CD4-positive, alpha-beta T cell treated with Interferon gamma for 1 hour (primary cell): Measurements from ENCODE around the gene MIB2.

Experiments used
- DNase-seq: peaks from one replicate; pipeline ENCODE4 v3.0.0-alpha.2; 2020

MIB2 gene

DNA sequence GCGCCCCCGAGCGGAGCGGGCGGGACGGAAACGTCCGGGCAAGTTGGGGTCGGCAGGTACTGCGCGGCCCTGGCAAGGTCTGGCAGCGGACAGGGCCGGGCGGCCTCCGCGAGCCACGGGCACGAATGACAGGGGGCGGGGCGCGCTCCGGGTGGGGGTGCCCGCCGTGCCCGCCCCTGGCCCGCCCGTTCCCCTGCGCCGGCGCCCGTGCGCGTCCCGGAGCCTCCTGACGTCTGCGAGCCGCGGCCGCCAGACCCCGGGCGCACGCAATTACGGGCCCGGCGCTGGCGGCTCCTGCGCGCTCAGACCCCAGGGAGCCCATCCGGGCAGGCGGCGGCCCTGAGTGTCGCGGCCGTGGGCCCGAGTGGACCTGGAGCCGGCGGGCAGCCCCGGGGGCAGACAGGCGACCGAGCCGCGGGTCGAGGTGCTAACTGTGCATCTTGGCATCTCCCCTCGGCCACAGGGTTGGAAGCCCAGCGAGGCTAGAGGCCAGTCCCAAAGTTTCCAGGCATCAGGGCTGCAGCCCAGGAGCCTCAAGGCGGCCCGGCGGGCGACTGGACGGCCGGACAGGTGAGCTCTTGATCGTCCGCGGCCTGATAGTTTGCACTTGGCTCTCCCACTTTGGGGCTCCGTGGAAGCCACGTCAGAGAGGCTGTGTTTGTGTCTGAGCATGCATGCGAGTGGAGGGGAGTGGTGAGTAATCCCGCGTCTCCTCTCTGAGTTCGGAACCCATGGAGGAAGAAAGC lies 918 bp downstream of the MIB2 start:
- DNase-seq: peak; percentile 57

DNA sequence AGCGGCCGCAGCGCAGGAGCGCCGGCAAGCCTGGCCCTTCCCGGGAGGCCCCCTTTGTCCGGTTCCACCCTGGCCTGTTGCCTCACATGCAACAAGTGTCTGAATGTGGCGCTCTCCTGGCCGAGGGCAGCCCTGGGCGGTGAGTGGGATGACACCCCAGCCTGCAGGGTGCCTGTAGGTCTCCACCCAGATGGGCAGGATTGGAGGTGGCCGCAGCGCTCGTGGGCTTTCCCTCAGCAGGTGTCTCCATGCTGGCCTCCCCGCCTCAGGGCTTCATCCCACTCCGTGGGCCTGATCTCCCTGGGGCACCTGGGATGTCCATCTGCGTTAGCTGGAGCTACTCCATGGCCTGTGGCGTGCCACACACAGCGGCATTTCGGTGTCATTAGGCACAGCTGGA lies 1.5 kb downstream of the MIB2 start:
- no peak for DNase-seq

DNA sequence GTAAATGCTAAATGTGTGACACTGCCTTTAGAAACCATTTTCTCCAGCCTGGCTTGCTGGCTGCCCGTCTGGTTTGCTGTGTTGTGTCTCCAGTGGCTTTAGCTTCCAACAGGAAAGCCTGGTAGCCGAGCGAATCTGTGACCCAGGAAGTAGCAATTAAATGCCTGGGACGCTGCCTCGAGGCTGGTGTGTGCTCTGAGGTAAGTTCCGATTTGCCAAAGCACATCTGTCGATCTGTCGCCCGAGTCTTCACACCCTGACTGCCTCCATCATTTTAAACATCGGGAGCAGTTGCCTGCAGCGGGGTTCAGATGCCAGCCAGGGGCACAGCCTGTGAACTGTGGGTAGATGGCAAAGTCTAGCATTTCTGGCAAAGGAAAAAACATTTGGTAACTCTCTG lies 2.2 kb downstream of the MIB2 start:
- DNase-seq: no peak

DNA sequence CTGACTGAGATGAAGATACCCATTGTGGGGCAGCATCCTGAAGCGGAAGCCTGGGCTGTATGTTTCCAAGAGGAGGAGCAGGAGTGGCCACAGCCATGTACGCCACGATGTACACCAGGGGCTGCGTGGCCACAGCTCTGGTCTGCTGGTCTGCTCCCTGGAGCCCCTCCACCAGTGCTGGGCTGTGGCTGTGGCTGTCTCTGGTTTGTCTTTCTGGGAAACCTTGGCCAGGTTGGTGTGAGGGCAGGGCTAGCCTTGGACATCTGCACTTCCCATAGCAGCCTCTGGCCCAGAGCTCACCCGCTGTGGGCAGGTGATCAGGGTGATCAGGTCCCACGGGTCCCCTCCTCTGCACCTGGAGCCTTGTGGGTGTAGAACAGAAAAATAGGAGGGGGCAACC lies 2.6 kb downstream of the MIB2 start:
- no peak for DNase-seq

DNA sequence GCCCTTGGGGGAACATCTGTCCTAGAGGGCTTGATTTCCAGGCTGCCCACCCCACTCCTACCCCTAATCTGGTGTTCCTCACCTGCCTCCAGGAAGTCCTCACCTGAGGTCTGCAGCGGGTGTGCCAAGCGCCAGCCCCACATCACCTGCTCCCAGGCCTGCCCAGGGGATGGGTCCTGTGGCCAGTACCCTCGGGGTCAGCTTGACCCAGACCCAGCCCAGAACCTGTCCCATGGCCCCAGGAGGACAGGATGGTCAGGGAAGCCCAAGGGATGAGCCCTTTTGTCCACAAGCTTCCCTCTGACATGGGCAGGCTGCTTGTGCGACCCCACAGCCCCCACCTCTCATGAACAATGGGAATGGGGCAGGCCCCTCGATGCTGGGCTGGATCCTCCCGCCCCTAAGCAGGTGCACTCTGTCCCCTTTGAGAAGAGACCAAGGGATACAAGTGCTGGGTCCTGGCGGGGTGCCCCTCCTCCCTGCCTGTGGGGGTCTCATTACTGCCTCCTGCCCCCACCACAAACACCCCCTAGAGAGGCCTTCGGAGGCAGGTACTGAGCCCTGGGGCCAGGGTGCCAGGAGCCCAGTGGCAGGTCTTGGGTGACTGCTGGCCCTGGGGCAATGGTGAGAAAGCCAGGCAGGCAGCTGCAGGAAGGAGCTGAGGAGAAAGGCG lies 3.2 kb downstream of the MIB2 start:
- no peak for DNase-seq

DNA sequence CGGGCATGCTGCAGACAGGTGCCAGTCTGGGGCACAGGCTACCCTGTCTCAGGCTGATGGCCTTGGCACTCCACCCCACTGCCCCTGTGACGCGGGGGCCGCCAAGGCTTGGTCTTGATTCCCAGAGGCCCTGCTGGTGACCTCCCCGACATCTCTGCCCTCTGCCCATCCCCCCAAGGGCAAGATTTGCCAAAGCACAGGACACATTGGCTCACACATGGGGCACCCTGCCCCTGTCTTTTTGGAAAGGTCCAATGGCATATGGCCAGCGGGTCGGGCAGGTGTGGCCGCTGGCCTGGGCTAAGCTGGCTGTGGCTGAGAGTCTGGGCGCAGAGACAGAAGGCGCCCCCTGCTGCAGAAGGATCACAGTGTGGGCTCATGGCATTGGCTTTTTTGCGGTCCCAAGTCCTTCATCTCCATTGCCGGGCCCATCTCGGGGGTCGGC lies 4.6 kb downstream of the MIB2 start:
- no peak for DNase-seq

DNA sequence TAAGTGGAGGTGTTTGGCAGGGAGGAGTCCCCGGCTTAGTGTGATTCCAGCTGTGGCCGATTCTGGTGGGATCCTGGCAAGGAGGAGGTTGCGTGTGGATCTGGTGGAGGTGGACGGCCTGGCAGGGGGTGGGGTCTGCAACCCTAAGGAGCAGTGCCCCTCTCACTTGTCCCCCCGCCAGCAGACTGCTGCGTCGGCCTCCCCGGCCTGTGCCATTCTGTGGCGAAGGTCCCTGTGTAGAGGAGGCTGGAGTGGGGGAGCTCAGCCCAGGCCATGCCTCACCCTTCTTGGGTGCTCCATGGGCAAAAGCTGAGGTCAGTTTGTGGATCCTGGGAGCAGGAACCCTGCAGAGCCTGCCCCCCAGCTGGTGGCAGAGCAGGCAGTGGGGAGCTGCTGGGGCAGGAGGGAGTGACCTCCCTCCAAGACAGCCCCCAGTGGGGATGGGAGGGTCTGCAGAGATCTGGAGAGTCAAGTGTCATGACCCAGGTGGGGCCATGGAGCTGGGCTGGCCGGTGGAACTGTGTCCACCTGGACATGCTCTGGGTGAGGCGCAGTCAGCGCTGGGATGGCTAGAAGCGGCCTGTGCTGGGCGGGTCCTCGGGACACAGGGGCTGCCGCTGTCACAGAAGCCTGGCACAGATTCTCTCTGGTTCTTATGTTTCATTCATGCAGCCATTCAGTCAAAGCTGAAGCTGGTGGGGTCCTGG lies 5.3 kb downstream of the MIB2 start:
- DNase-seq: no peak

DNA sequence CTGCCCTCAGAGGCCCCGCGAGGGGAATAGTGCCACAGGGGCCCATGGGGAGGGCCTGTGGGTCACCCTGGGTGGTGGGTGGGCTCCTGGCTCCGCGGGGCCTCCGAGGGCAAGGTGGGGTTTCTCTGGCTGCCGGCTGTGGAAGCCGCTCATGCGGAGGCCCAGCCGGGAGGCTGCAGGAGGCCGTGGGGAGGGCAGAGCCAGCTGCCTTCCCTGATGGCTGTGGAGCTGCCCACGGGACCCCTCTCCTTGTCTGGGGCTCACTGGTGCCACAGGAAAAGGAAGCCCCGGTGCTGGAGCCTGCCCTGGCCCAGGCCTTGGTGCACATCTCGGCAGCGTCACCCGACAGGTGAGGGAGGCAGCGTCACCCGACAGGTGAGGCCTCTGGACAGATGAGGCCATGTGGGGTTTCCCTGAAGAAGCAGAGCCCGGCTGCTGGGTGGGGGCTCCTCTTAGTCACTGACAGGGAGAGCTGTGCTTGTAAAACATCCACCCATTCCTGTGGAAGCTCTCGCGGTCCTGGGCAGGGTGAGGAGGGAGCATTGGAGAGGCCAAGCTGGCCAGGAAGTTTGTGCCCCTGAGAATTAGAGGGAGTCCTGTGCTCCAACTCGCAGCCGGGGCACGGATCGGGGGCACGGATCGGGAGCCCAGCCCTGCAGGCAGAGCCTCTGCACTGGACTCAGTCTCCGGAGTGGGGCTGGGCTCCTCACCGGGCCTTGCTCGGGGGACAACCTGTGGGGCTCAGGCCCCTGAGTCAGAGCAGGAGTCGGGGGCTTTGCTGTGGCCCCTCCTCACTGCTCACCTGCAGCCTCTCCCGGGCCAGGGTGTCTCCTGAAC lies 6.1 kb downstream of the MIB2 start:
- no peak for DNase-seq

DNA sequence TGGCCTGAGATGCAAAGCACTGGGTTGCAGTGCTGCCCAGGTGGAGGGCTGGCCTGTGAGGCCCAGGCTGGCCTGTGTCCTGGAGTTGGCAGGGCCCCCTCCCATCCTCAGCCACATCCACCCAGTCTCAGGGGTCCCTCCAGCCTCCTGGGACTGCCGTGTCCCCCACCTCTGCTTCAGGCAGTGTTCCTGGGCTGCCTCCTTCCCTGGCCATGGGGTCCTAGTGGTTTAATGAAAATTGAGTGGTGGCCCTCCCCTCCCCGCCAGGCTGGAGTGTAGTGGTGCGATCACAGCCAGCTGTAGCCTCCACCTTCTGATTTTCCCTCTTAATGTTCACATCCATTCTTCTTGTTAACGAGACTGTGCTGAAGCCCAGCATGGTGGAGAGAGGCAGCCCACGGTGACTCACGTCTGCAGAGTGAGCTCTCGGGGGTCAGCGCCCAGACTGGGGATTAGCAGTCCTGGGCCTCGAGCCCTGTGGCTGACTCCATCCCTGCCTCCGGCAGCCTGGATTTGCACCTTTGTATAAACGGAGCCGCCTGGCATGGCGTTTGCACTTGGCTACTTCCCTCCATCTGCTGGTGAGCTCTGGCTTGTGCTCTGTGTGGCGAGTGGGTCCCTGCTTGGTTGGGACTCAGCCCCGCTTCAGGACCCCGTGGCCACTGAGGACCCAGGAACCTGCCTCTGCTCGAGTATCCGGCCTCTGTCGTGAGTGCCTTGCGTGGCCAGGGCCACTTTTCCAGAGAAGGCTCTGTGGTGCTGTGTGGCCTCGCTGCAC lies 6.9 kb downstream of the MIB2 start:
- no peak for DNase-seq

DNA sequence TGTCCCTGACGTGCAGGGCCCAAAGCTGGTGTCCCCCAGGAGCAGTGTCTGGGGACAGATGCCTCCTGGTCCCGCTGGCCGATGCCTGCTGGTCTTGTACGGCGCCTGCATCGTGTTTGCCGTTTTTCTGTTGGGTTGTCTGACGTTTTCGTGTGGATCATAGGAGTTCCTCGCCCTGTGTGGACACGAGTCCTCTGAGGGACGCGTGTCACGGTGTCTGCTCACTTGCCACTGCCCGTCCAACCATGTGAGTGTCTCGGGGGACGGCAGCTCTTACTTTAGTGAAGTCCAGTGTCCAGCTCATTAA lies 7.4 kb downstream of the MIB2 start:
- no peak for DNase-seq

DNA sequence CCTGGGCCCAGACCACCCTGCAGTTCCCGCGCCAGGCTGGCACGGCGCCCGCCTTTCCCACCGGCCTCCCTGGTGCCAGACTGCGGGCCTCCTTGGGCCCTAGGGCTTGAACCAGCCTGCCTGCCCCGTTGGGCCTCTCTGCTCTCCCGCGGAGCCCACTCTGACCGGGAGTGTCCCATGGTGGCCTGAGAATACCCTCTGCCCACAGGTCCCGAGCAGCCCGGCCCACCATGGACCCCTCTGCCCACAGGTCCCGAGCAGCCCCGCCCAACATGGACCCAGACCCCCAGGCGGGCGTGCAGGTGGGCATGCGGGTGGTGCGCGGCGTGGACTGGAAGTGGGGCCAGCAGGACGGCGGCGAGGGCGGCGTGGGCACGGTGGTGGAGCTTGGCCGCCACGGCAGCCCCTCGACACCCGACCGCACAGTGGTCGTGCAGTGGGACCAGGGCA lies 7.9 kb downstream of the MIB2 start:
- no peak for DNase-seq

DNA sequence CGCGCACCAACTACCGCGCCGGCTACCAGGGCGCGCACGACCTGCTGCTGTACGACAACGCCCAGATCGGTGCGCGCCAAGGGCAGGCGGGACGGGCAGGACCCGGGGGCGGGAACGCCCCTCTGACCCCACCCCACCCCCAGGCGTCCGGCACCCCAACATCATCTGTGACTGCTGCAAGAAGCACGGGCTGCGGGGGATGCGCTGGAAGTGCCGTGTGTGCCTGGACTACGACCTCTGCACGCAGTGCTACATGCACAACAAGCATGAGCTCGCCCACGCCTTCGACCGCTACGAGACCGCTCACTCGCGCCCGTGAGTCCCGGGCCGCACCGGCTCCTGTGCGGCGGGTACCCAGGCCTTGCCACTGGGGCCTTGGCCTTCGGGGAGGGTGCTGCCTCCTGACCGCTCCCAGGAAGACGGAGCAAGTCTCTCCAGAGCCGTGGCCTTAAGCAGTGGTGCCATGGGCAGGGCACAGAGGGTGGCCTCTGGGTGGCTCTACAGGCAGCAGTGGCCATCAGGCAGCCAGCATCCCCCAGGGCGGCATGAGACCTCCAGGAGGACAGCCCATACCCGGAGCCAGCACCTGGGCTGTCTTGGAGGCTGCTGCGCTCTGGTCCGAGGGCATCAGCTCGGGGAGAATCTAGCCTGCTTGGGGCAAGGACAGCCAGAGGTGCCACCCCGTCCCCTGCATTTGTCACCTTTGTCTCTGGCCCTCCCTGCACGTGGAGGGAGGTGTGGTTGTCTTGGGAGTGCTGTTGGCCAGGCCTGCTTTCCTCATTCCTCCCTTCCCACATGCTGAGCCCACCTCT lies 8.5 kb downstream of the MIB2 start:
- DNase-seq: no peak

DNA sequence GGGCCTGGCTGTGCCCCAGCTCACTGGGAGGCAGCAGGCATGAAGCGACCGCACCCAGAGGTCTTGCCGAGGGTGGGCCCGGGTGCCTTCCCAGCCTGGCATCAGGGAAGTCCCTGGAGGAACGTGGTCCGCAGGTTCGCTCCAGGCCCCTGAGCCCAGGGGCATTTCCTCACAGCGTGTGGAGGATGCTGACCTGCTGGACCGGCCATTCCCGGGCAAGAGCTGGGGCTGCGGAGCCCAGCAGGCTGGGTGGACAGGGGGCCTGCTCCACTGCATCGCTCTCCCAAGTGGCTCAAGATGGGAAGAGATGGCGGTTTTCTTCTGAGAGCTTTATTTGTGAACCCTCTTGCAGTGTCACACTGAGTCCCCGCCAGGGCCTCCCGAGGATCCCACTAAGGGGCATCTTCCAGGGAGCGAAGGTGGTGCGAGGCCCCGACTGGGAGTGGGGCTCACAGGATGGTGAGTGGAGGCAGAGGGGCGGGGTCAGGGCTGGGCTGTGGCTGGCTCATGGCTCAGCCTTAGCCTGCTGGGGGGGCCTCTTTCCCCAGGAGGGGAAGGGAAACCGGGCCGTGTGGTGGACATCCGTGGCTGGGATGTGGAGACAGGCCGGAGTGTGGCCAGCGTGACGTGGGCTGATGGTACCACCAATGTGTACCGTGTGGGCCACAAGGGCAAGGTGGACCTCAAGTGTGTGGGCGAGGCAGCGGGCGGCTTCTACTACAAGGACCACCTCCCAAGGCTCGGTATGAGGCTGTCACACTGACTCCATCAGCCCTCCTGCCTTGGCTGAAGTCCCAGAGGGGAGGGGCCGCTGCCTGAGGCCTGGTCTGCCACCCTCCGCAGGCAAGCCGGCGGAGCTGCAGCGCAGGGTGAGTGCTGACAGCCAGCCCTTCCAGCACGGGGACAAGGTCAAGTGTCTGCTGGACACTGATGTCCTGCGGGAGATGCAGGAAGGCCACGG lies 9.4 kb downstream of the MIB2 start:
- no peak for DNase-seq

DNA sequence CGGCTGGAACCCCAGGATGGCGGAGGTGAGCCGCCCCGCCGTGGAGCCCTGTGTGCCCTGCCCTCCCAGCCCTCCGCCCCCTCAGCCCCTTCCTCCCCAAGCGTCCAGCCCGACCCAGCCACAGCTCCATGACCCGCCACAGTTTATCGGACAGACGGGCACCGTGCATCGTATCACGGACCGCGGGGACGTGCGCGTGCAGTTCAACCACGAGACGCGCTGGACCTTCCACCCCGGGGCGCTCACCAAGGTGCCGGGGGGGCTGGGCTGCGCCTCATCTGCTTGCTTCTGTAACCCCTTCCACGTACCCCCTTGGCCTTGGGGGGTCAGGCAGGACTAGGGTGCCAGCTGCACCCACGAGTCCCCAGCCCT lies 10.1 kb downstream of the MIB2 start:
- no peak for DNase-seq

DNA sequence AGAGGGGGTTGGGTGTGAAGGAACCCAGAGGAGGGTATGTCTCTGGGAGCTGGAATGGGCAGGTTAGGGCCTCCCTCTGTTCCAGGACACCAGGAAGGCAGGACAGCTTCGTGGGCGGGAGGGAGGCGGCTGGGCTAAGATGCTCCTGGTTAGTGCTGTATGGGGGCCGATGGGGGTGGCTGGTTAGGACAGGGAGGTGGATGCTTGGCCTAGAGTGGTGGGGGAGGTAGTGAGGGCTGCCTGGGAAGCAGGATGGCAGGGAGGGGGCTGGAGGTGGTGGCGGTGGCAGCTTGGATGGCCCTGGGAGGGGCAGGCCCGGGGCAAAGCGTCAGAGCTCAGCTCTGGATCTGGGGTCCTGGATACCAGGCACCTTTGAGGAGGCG lies 10.5 kb downstream of the MIB2 start:
- no peak for DNase-seq

DNA sequence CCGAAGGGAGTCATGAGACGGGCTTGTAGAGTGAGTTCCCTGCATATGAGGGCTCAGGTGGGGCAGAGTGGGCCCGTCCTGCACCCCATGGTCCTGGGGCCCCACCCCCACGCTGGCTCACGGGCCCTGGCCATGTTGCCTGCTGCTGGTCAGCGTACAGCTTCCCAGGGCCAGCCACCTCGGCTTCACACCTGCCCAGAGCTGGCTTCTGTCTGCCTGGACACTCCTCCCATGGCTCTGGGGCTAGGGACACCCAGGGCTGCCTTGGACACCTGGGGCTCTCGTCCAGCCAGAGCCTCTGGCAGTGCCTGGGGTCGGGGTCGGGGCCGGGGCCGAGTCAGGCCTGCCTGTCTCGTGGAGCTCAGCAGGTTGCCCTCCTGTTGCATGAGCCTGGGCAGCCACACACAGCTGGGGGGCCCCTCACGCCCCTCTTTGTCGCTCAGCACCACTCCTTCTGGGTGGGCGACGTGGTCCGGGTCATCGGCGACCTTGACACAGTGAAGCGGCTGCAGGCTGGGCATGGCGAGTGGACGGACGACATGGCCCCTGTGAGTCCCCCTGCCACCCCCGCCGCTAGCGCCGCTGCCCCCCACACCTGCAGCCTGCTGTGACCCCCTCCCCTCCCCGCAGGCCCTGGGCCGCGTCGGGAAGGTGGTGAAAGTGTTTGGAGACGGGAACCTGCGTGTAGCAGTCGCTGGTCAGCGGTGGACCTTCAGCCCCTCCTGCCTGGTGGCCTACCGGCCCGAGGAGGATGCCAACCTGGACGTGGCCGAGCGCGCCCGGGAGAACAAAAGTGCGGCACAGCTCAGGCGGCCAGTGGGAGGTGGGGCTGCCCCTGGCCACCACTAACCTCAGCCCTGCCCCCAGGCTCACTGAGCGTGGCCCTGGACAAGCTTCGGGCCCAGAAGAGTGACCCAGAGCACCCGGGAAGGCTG lies 11.2 kb downstream of the MIB2 start:
- DNase-seq: no peak

DNA sequence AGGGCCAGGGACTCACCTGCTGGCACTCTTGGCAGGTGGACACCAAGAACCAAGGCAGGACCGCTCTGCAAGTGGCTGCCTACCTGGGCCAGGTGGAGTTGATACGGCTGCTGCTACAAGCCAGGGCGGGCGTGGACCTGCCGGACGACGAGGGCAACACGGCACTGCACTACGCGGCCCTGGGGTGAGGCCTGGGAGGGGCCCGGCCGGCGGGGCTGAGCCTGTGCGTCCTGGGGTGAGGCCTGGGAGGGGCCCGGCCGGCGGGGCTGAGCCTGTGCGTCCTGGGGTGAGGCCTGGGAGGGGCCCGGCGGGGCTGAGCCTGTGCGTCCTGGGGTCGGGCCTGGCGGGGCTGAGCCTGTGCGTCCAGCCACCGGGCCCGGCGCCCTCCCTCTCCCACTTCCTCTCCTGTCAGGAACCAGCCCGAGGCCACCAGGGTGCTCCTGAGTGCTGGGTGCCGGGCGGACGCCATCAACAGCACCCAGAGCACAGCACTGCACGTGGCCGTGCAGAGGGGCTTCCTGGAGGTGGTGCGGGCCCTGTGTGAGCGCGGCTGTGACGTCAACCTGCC lies 12.0 kb downstream of the MIB2 start:
- DNase-seq: no peak

DNA sequence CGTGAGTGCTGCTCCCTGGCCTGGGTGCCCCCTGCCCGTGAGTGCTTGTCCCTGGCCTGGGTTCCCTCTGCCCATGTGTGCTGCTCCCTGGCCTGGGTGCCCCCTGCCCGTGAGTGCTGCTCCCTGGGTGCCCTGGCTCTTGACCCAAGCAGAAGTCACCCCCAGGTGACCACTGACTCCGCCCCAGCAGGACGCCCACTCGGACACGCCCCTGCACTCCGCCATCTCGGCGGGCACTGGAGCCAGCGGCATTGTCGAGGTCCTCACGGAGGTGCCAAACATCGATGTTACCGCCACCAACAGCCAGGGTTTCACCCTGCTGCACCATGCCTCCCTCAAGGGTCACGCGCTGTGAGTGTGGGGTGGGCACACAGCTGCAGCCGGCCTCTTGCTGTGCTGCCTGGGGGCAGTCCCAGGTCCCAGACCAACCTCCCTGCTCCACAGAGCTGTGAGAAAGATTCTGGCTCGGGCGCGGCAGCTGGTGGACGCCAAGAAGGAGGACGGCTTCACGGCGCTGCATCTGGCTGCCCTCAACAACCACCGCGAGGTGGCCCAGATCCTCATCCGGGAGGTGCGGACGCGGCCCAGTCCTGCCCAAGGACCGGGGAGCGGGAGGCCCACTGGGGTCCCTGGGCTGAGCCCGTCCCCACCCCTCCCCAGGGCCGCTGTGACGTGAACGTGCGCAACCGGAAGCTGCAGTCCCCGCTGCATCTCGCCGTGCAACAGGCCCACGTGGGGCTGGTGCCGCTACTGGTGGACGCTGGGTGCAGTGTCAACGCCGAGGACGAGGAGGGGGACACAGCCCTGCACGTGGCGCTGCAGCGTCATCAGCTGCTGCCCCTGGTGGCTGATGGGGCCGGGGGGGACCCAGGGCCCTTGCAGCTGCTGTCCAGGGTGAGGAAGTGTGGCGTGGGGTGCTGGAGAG lies 12.8 kb downstream of the MIB2 start:
- no peak for DNase-seq
